Measurements from ENCODE around the gene HDAC4. TPM values are rescaled to one million over a fixed set of nuclear protein-coding genes. Genes with fewer than 3 reads are reported as not detected.

Gene HDAC4
- total and polyA plus RNA-seq, 2 of the 8 experiments (the other 6 are each of a cell fraction or from before 2014, with no cell fraction given): 15.4 to 31.5 TPM

GRCh38 chr2:239360008-239360407 lies 40.8 kb downstream of the HDAC4 start:
- Histone ChIP-seq H3K18ac (ENCODE audit: extremely low read depth, low read length) (no peak overlapping the region), H2AFZ (ENCODE audit: low read length) (no peak overlapping the region), H3K36me3 (ENCODE audit: control insufficient read depth in 2 of 4, insufficient read depth in 4 of 4, low read length in 3 of 4) (peaks cover 0 to 3% (median 0%) of the 10 kb centered on the region in 4 experiments; a peak in 1 of 8 replicates), H2BK15ac (ENCODE audit: low read length) (no peak overlapping the region), H3K27ac (ENCODE audit: low read depth, low read length) (no peak overlapping the region), H2BK120ac (replicated peaks; ENCODE audit: low read depth, low read length) (no peak overlapping the region), H3K4ac (replicated peaks; ENCODE audit: insufficient read length, low read depth, low read length) (no peak overlapping the region), H3K9ac (replicated peaks in 1 of 4; ENCODE audit: extremely low read depth in 1 of 4, low read depth in 3 of 4, low read length in 3 of 4) (no peak overlapping the region), H2BK5ac (ENCODE audit: low read depth, low read length) (no peak overlapping the region), H3K23me2 (ENCODE audit: low read depth, low read length) (no peaks in the 10 kb centered on the region), H4K91ac (replicated peaks; ENCODE audit: insufficient read length, low read length) (no peak overlapping the region), H3K79me2 (ENCODE audit: control insufficient read depth in 1 of 2, insufficient read depth in 2 of 2, low read length in 2 of 2) (peaks cover 0 to 92% of the 10 kb centered on the region in 2 experiments; a peak in 3 of 4 replicates), H2BK20ac (ENCODE audit: low read length) (no peak overlapping the region), H3K27me3 (replicated peaks in 1 of 4; ENCODE audit: control insufficient read depth in 3 of 4, extremely low read depth in 1 of 4, insufficient read depth in 3 of 4, low read length in 3 of 4) (no peaks in the 10 kb centered on the region; a peak in 1 of 7 replicates), H3K56ac (replicated peaks; ENCODE audit: insufficient read length, low read depth, low read length) (no peak overlapping the region), H4K20me1 (replicated peaks in 1 of 2; ENCODE audit: control insufficient read depth in 1 of 2, insufficient read depth in 2 of 2, low read length in 2 of 2) (peaks cover 13 to 20% of the 10 kb centered on the region in 2 experiments), H3K9me3 (ENCODE audit: insufficient read depth in 2 of 2, low read depth in 1 of 2, low read length in 1 of 2) (peaks cover 0 to 5% of the 10 kb centered on the region in 2 experiments; a peak in 1 of 4 replicates), H3K23ac (ENCODE audit: insufficient read length) (no peak overlapping the region), H4K5ac (ENCODE audit: insufficient read length, low read depth, low read length) (no peak overlapping the region), H2BK12ac (ENCODE audit: low read depth, low read length) (no peak overlapping the region), H2AK5ac (ENCODE audit: low read depth, low read length) (no peak overlapping the region), H3K14ac (ENCODE audit: insufficient read length) (no peak overlapping the region), H3K4me3 (ENCODE audit: extremely low read depth in 1 of 4, insufficient read depth in 2 of 4, low read depth in 3 of 4, low read length in 4 of 4) (no peak overlapping the region), H3K4me2 (ENCODE audit: insufficient read depth in 1 of 2, low read depth in 2 of 2, low read length in 2 of 2) (no peak overlapping the region), H3K4me1 (replicated peaks in 1 of 4; ENCODE audit: control insufficient read depth in 3 of 4, insufficient read depth in 4 of 4, low read length in 3 of 4) (peaks cover 0 to 6% (median 3%) of the 10 kb centered on the region in 4 experiments; a peak in 5 of 7 replicates), H3K79me1 (ENCODE audit: low read depth, low read length) (peaks cover 12% of the 10 kb centered on the region), H4K8ac (ENCODE audit: extremely low read depth, insufficient read depth, low read length) (no peak overlapping the region; the same call in 1 of the 2 replicates)
- POLR2A ChIA-PET (ENCODE audit: partially characterized antibody): interaction anchor here (1.2 to 1.3 kb wide), 2 partner anchors 9 to 157 kb away, joined by 3 to 4 read pairs; no protein-coding TSS in a partner anchor
- FAIRE-seq: no peak
- CTCF ChIA-PET (ENCODE audit: partially characterized antibody): interaction anchor here (1.0 to 2.3 kb wide), 5 partner anchors 8 to 217 kb away, joined by 3 to 6 read pairs (median 4); no protein-coding TSS in a partner anchor
- TF ChIP-seq ASH2L (IDR thresholded peaks at IDR 0.05; ENCODE audit: low read length): no peak
- no peak for TF ChIP-seq TBP (IDR thresholded peaks at IDR 0.05; ENCODE audit: low read depth, low read length)
- no peak for TF ChIP-seq TAF1 (IDR thresholded peaks at IDR 0.05; ENCODE audit: low read depth, low read length)
- WGBS, 2 experiments (ENCODE audit: extremely low coverage in 1 of 2, insufficient coverage in 1 of 2, insufficient read length in 1 of 2, insufficient replicate concordance in 2 of 2, low coverage in 1 of 2, low lambda C conversion rate in 2 of 2, missing lambda C conversion rate in 1 of 2): 90% methylated on average over 11 of the region's 11 CpGs; no CpG with 5 or more reads in 1 of the 2 experiments
- no peak for DNase-seq (ENCODE audit: low read depth in 1 of 2, low spot score in 2 of 2)

Measured in H1 (cell line).